ENCODE data around the gene CYP26B1. TPM values are rescaled to one million over a fixed set of nuclear protein-coding genes. Genes with fewer than 3 reads are reported as not detected.

The CYP26B1 gene
- total and polyA plus RNA-seq, 4 donors: 0.47 to 1.8 (median 0.65) TPM

- 96% methylated on average over 12 of the region's 12 CpGs for WGBS
- H3K4me3 ChIP-seq (ENCODE audit: low read depth in 1 of 3, low read length in 3 of 3): no peak overlapping the region
- H3K36me3 ChIP-seq (ENCODE audit: control insufficient read depth in 4 of 4, insufficient read depth in 3 of 4, low read depth in 1 of 4, low read length in 3 of 4): no peaks in the 10 kb centered on the region
- H3K27me3 ChIP-seq (ENCODE audit: control insufficient read depth in 4 of 4, insufficient read depth in 4 of 4, low read length in 3 of 4): peaks cover 0 to 9% (median 0%) of the 10 kb centered on the region in 4 donors
- H3K9ac ChIP-seq (ENCODE audit: low read depth in 1 of 2, low read length in 2 of 2): no peak overlapping the region
- DNase-seq (ENCODE audit: low spot score): no peak
- TF ChIP-seq, protein P1, sequence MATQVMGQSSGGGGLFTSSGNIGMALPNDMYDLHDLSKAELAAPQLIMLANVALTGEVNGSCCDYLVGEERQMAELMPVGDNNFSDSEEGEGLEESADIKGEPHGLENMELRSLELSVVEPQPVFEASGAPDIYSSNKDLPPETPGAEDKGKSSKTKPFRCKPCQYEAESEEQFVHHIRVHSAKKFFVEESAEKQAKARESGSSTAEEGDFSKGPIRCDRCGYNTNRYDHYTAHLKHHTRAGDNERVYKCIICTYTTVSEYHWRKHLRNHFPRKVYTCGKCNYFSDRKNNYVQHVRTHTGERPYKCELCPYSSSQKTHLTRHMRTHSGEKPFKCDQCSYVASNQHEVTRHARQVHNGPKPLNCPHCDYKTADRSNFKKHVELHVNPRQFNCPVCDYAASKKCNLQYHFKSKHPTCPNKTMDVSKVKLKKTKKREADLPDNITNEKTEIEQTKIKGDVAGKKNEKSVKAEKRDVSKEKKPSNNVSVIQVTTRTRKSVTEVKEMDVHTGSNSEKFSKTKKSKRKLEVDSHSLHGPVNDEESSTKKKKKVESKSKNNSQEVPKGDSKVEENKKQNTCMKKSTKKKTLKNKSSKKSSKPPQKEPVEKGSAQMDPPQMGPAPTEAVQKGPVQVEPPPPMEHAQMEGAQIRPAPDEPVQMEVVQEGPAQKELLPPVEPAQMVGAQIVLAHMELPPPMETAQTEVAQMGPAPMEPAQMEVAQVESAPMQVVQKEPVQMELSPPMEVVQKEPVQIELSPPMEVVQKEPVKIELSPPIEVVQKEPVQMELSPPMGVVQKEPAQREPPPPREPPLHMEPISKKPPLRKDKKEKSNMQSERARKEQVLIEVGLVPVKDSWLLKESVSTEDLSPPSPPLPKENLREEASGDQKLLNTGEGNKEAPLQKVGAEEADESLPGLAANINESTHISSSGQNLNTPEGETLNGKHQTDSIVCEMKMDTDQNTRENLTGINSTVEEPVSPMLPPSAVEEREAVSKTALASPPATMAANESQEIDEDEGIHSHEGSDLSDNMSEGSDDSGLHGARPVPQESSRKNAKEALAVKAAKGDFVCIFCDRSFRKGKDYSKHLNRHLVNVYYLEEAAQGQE (IDR thresholded peaks at IDR 0.05): no peak
- TF ChIP-seq HNF4G (IDR thresholded peaks at IDR 0.05): no peak
- peaks cover 4 to 15% (median 6%) of the 10 kb centered on the region in 4 donors for H3K4me1 ChIP-seq (ENCODE audit: control insufficient read depth in 4 of 4, insufficient read depth in 4 of 4, low read length in 3 of 4)
- no peak overlapping the region for H3K27ac ChIP-seq (ENCODE audit: low read depth in 1 of 2, low read length in 2 of 2)
- peaks cover 0 to 17% (median under 1%) of the 10 kb centered on the region in 4 donors for H3K9me3 ChIP-seq (ENCODE audit: control insufficient read depth in 4 of 4, low read length in 3 of 4)
Observed at GRCh38 chr2:72082021-72082601, 65.6 kb downstream of the CYP26B1 start.

DNA sequence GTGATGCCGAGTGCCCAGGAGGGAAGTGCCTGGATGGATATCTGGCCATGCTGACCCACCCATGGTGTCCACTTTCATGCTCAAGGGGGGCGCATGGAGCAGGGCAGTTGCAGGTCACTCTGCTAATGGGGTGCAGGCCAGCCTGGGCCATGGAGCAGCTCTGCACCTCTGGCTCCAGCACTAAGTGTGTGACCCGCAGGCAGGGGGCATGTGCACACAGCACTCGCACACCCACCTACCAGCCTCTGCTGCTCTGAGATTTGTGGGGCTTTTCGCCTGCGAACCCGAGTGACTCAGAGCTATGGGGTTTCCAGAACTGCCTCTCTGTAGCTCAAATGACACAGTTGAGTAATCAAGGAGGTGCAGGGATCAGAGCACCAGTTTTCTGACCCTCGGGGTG, 66.2 kb downstream of the CYP26B1 start:
- Histone ChIP-seq H3K27ac (ENCODE audit: low read depth in 1 of 2, low read length in 2 of 2) (no peak overlapping the region), H3K4me1 (ENCODE audit: control insufficient read depth in 4 of 4, insufficient read depth in 4 of 4, low read length in 3 of 4) (peaks cover 4 to 15% (median 6%) of the 10 kb centered on the region in 4 donors), H3K4me3 (ENCODE audit: low read depth in 1 of 3, low read length in 3 of 3) (no peak overlapping the region), H3K36me3 (ENCODE audit: control insufficient read depth in 4 of 4, insufficient read depth in 3 of 4, low read depth in 1 of 4, low read length in 3 of 4) (no peaks in the 10 kb centered on the region), H3K9me3 (ENCODE audit: control insufficient read depth in 4 of 4, low read length in 3 of 4) (peaks cover 0 to 16% (median under 1%) of the 10 kb centered on the region in 4 donors), H3K27me3 (ENCODE audit: control insufficient read depth in 4 of 4, insufficient read depth in 4 of 4, low read length in 3 of 4) (peaks cover 0 to 9% (median 0%) of the 10 kb centered on the region in 4 donors), H3K9ac (ENCODE audit: low read depth in 1 of 2, low read length in 2 of 2) (no peak overlapping the region)
- no peak for TF ChIP-seq FOXA1 (IDR thresholded peaks at IDR 0.05)
- TF ChIP-seq MAX (IDR thresholded peaks at IDR 0.05): no peak
- no peak for TF ChIP-seq HNF4A (conservative IDR thresholded peaks at IDR 0.05)
- TF ChIP-seq, protein P1 (IDR thresholded peaks at IDR 0.05): no peak
- no peak for TF ChIP-seq GABPA (IDR thresholded peaks at IDR 0.05 in 1 of 2, conservative IDR thresholded peaks at IDR 0.05 in 1 of 2)
- TF ChIP-seq, protein P2, sequence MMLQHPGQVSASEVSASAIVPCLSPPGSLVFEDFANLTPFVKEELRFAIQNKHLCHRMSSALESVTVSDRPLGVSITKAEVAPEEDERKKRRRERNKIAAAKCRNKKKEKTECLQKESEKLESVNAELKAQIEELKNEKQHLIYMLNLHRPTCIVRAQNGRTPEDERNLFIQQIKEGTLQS (IDR thresholded peaks at IDR 0.05): no peak
- TF ChIP-seq, protein P3, sequence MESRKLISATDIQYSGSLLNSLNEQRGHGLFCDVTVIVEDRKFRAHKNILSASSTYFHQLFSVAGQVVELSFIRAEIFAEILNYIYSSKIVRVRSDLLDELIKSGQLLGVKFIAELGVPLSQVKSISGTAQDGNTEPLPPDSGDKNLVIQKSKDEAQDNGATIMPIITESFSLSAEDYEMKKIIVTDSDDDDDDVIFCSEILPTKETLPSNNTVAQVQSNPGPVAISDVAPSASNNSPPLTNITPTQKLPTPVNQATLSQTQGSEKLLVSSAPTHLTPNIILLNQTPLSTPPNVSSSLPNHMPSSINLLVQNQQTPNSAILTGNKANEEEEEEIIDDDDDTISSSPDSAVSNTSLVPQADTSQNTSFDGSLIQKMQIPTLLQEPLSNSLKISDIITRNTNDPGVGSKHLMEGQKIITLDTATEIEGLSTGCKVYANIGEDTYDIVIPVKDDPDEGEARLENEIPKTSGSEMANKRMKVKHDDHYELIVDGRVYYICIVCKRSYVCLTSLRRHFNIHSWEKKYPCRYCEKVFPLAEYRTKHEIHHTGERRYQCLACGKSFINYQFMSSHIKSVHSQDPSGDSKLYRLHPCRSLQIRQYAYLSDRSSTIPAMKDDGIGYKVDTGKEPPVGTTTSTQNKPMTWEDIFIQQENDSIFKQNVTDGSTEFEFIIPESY (IDR thresholded peaks at IDR 0.05): no peak
- TF ChIP-seq RXRA (IDR thresholded peaks at IDR 0.05): no peak
- TF ChIP-seq EGR1 (IDR thresholded peaks at IDR 0.05; ENCODE audit: low read depth in 2 of 2): no peak
- no peak for TF ChIP-seq TAF1 (conservative IDR thresholded peaks at IDR 0.05)
- TF ChIP-seq NR2F2 (IDR thresholded peaks at IDR 0.05): no peak
- no peak for TF ChIP-seq RAD21 (IDR thresholded peaks at IDR 0.05)
- TF ChIP-seq HNF4G (IDR thresholded peaks at IDR 0.05): no peak
- no peak for TF ChIP-seq FOXA2 (IDR thresholded peaks at IDR 0.05)
- no peak for TF ChIP-seq SP1 (IDR thresholded peaks at IDR 0.05)
- TF ChIP-seq JUND (IDR thresholded peaks at IDR 0.05): no peak
- TF ChIP-seq, protein P4, sequence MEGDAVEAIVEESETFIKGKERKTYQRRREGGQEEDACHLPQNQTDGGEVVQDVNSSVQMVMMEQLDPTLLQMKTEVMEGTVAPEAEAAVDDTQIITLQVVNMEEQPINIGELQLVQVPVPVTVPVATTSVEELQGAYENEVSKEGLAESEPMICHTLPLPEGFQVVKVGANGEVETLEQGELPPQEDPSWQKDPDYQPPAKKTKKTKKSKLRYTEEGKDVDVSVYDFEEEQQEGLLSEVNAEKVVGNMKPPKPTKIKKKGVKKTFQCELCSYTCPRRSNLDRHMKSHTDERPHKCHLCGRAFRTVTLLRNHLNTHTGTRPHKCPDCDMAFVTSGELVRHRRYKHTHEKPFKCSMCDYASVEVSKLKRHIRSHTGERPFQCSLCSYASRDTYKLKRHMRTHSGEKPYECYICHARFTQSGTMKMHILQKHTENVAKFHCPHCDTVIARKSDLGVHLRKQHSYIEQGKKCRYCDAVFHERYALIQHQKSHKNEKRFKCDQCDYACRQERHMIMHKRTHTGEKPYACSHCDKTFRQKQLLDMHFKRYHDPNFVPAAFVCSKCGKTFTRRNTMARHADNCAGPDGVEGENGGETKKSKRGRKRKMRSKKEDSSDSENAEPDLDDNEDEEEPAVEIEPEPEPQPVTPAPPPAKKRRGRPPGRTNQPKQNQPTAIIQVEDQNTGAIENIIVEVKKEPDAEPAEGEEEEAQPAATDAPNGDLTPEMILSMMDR (IDR thresholded peaks at IDR 0.05; ENCODE audit: low read depth, low read length, missing input control): no peak
- TF ChIP-seq YY1 (IDR thresholded peaks at IDR 0.05): no peak
- DNase-seq (ENCODE audit: low spot score): no peak
- 95% methylated on average over 8 of the region's 8 CpGs for WGBS

All from liver (tissue), 9 donors.